GOT3 (cell line): ENCODE data around the gene PDHX.
A peak's percentile ranks its signal among the peaks of the same experiment; 100 is the strongest.
"Not testable (repeated sequence)": the region's sequence is repeated elsewhere in the genome, so short reads cannot be mapped to it uniquely, and the experiment has no call there.

Source experiments
- DNase-seq: peaks from one replicate; lab custom pipeline; 2025; ENCODE audit warnings: mixed read lengths; lab: John Stamatoyannopoulos, UW

Gene PDHX

DNA sequence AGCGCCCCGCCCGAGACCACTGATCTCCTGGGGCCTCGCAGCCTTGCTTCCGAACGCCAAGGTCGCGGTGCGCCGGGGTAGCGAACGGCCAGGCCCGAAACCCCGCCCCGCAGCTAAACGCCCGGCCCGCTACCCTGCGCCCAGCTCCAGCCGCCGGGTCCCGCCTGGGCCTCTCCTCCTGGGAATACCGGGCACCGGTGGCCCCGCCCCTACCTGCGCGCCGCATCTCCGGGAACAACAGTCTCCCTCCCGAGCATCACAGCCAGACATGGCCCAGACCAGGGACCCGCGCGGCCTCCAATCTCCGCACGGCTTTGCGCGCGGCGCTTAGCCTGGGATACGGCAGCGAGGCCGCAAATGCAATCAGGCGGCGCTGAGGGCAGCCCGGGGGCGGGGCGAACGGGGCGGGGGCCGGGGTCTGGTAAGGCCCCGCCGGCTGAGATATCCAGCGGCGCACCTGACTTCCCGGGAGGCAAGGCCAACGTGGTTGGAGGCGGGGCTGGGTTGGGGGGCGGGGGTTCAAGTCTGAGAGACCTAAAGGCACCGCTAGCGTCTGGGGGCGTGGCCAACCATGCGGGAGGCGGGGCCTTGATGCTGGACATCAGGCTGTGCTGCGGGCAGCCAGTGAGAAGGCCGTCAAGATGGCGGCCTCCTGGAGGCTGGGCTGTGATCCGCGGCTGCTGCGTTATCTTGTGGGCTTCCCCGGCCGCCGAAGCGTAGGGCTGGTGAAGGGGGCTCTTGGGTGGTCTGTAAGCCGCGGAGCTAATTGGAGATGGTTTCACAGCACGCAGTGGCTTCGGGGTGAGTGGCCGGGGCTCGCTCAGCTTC is at the start of gene PDHX, which contains the start of gene APIP:
PDHX (plus strand) TSS at position 604 of the 828 bp plus-strand sequence; CDS start at position 642, 38 bp downstream.
APIP (minus strand) TSS at position 365 of the 828 bp plus-strand sequence; CDS start at position 270, 95 bp downstream.
- DNase-seq, result peak; percentile 93

DNA sequence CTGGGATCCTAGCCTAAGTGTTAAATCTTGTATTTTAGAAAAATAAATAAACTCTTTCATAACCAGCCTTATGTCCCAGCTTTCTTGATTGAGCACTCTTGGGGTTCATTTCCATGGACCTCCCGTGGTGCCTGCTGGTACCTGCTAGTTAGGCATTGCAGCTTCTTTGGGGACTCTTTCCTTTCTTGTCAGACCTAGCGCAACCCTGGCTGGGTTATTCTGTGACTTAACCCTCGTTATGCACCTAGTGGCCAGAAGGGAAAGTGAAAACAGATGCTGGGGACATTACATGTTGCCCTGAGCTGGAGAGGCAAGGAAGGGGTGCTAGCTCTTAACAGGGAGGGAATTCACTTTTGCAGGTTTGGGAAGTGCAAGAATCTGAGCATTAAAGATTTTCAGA is 47.0 kb upstream of the PDHX start:
- no peak for DNase-seq

DNA sequence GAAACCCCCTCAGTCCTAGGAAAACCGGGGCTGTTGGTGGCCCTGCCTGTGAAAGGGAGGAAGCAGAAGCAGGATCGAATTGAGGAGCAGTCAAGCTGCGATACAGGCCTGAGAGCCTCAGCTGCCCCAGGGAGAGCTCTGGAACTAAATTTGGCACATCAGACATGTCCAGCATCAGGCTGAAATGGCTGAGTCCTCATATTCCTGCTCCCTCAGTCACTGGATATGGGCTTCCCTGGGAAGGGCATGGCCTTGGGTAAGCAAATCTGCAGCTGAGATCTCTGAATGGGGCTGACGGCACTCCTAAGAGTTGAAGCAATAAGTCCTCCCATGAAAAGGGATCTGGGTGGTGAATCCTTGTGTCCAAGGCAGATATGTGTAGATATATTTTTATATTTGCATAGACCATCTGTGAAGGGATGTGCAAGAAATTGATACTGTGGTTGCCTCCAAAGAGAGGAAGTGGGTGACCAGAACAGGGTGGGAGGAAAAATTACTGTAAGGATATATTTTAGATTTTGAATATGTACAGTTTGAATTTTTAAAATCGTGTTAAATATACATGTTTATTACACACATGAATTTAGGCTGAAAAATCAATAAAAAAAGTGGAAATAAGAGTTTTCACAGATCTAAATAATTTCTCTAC is 45.7 kb upstream of the PDHX start:
- no peak for DNase-seq

DNA sequence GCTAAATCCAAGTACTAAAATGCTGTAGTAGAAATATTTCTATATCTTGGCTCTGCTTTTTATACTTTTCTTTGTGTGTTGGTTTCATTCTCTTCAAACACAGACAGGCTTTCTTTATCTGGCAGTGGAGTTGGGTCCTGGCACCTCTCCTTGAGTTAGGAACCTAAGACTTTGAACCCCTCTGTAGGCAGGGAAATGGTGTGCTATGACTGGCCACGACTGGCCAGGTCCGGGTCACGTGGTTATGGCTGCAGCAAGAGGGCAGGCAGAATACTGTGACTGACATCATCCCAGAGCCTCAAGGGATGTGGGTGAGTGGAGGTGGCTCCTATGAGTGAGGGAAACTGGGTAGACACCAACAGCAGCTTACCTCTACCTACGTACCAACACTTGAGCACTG is 42.2 kb upstream of the PDHX start:
- no peak for DNase-seq

DNA sequence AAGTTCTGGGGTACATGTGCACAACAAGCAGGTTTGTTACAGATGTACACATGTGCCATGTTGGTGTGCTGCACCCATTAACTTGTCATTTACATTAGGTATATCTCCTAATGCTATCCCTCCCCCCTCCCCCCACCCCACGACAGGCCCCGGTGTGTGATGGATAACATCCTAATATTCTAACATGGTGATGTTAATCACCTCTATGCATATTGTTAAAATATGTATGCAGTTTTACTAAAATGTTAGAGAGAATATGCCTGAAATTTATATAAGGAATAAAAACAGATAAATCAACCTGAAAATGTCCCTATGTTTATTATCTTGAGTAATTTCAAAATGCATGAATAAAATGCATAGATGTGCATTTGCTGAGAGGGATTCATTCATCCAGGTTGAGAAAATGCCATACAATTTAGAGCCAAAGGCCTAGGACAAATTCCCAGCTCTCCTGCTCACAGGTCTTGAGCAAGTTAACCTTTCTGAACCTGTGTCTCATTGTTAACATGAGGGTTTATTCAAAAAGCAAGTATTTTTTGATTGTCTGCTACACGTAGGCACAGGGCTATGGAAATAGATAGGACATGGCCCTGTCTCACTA is 38.9 kb upstream of the PDHX start:
- DNase-seq, result no peak

DNA sequence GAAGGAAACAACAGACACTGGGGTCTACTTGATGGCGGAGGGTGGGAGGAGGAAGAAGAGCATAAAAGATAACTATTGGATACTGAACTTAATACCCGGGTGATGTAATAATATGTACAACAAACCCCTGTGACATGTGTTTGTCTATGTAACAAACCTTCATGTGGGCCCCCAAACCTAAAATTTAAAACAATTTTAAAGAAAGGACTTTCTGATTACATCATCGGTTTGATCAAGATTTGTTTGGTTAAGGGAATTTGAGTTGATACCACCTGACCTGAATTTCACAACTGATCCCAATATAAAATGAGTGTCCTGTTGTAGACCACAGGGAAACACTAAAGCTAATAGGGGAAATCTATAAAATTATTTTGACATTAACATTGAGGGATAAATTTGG is 34.5 kb upstream of the PDHX start:
- no peak for DNase-seq

DNA sequence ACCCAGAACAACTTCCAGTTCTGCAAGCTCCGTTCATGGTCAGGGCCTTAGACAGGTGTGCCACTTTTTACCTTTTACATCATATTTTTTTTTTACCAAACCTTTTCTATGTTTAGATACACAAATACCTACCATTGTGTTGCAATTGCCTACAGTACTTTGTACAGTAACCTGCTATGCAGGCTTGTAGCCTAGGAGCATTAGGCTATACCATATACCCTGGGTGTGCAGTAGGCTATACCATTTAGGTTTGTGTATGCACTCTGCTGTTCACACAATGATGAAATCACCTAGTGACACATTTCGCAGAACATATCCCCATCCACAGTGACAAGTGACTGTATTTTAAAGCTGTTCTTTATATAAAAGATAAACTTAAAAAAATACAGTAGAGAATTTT is 29.8 kb upstream of the PDHX start:
- no peak for DNase-seq

DNA sequence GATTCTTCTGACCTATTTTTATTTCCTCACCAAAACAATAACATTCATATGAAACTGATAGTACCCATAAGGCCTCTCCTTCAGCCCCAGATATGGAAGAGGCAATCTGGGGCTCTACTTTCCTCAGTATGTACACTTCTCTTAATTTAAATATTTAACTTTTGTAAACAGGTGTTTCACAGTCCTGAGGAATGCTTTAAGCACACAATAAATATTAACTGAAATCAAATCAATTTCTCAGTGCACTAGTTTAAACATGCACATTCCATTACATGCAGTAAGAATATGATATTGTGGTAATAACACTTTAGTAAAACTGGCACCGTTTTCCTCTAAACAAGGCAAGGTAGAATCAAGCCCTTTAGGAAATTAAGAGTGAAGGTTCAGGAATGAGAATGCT is 29.2 kb upstream of the PDHX start:
- no peak for DNase-seq

DNA sequence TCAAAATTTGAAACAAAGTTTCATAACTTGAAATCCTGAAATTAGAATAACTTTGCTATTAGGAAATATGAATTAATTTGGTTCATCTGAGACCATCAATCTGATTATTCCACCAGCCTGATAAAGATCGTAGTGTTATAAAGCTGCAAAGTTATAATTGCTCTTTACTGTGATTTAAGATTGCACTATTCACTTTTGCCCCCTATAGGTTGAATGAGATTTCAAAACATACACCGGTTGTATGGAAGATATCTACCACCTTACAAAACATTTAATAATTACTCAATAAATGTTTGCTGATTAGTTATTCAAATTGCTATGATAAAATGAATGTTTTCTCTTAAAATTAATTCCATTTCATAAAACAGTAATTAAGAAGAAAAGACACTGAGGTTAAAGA is 26.3 kb upstream of the PDHX start:
- DNase-seq, result no peak

DNA sequence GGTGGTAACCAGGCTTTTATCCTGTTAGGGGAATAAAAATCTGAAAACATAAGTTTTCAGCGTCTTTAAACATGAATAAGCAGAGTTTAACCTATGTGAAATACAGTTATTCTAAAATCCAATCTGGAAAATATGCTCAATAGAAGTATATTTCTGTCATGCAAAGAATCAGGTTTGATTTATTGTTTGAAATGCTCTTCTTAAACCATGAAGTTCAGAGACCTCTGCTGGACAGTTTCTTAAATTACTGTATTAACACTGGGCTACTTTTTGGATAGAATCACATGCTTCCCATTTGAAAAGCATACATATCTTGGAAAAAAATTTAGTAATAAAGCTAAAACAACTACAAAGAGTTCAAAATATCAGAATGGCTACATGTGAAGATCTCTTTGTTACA is 25.6 kb upstream of the PDHX start:
- no peak for DNase-seq

DNA sequence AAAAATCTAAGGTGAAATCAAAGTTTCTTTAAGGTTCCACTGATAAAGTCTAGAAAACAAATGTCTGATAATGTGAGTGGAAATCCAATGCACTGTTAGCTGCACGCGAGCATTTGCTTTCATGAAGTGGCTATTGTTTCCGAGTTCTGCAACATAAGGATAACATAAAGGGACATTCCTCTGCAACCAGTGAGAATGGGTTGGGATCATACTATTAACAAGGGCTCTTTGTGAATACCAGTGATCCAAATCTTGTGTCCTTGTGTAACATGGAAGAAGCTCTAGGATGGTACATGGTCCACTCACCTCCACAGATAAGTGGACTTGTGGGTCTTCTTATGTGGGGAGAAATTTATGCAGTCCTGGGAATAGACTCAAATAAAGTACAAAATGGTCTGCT is 24.8 kb upstream of the PDHX start:
- no peak for DNase-seq

DNA sequence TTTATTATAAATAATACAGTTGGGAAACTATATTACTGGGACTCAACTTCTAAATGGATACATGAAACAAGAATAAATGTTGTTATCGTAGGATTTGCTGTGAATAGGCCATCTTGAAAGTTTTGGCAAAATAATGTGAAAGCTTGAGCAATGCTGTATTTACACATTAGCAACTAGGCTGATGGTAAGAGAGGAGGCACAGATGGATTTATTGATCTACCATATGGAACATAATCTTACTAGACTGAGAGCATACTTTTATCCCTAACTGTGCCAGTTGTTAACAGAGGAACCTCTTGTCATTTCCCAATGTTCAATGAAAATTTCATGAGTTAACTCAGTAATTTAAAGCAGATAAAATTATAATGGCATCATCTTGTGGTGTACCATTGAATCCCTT is 23.0 kb upstream of the PDHX start:
- no peak for DNase-seq

DNA sequence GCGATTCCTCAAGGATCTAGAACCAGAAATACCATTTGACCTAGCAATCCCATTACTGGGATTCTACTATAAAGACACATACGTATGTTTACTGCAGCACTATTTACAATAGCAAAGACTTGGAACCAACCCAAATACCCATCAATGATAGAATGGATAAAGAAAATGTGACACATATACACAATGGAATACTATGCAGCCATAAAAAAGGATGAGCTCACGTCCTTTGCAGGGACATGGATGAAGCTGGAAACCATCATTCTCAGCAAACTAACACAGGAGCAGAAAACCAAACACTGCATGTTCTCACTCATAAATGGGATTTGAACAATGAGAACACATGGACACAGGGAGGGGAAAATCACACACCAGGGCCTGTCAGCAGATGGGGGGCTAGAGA is 20.2 kb upstream of the PDHX start:
- not testable (repeated sequence) for DNase-seq

DNA sequence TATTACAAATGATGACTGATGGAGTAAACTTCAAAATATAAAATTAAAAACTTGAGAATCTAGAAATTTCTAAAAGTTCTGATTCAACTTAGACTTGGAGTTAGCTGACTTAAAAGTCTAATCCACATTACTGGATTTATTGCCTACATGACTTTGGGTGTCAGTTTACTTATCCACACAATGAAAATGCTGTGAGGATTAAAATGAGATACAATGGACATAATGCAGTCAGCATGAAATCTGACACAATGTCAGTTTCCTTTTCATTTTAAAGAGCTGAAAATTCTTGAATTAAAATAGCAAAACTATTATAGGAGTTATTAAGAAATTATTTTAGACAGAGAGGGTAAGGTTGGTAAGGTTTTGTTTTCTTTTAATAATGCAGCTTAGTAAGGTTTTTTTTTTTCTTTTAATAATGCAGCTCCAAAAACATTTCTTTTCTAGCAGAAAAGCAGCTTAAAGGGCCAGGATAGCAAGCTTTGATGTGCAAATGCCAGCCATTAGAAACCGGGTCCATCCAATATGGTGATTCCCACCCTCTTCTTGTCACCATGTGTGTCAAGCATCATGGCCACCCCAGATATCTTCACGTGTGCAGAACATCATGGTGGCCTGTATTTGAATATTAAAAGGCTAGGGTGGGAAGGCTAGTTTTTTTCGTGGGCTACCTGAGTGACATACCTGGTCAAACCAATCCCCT is 19.1 kb upstream of the PDHX start:
- no peak for DNase-seq

DNA sequence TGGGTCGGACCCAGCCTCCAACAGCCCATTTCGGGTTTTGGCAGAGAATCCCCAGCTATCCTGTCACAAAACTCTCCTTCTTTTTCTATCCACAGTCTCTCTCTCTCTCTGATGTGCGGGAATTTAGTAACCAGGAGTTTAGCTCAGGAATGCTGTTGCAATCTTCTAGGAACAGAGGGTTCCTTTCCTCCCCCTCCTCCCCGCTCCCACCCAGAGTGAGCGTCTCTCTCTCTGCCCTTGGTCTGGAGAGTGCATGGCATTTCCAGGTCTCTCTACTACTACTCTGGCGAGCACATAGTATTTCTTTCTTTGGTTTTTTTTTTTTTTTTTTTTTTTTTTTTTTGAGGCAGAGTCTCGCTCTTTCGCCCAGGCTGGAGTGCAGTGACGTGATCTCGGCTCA is 17.9 kb upstream of the PDHX start:
- no peak for DNase-seq

DNA sequence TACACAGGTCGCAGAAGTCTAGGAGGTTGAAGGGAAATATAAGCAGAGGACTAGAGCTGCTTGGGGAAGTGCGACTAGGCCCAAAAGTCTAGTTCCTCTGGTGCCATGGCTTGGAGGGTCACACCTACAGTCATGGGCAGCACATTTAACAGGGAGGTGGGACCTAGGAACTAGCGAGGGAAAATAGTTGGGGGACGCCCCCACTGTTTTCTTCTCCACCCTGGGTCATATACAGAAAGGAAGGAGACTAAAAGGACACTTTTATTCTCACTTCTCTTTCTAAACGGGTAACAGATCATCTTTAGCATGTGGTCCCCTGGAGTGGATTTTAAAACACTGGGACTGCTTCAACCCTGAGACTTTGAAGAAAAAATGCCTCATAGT is 16.8 kb upstream of the PDHX start:
- DNase-seq, result no peak

DNA sequence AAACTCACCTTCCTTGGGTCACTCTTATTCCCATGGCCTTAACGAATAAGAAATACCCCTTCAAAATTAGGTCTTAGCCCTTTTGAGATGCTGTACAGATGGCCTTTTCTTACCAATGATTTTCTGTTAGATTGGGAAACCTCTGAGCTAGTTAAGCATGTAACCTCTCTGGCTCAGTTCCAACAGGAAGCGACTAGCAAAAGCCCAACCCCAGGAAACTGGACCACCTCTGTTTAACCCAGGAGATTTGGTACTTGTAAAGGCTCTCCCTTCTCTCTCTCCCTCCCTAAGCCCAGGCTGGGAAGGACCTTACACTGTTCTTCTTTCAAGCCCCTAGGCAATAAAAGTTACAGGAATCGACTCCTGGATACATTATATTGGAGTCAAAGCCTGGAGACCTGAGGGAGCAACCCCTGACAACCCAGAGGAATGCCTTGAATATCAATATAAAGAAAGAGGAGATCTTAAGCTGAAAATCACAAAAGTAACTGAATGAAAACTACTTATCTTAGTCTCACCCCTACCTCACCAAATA is 11.9 kb upstream of the PDHX start:
- no peak for DNase-seq

DNA sequence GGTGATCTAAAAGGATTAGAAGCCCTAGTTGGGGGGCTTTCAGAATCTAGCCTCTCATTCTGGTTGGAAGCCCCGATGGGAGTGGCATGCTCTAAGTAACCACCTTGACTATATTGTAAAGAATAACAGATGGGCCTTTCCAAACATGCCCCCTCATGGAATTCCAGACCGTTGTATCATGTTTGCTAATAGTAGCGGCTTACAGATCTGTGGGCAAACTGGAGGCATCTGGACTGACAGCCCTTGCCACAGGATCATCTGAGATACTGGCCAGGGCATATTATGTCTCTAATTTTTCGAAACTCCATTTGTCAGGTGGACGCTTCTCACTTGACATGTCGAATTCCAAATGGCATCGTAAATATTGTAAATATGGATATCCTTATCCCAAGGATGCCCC is 10.8 kb upstream of the PDHX start:
- no peak for DNase-seq

DNA sequence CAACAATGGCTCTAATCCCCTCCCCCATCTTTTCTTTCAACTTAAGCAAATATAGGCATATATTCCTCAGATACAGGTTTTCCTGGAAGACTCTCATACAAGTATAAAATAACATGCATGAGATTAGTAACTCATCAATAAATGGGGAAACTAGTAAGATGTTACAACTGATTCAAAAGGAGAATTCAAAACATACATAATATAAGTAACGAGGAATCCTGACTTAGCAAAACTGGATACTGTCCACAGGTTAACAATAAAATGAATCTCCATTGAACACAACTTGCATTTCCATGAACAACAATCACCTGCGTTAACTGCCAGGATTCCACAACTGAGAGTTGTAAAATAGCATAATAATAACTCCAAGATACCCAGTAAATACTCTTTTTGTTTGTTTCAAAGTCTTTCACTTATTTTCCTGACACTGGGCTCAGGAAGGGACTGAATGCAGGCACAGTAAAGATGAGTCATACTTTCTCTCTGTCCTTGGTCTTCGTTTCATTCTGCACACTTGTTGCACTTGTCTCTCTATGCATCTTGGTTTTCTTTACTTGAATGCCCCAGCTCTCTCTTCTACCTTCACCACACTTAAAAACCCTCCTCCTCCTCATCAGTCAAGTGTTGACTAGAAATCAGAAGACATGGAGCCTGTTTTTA is 8.4 kb upstream of the PDHX start:
- DNase-seq, result no peak

DNA sequence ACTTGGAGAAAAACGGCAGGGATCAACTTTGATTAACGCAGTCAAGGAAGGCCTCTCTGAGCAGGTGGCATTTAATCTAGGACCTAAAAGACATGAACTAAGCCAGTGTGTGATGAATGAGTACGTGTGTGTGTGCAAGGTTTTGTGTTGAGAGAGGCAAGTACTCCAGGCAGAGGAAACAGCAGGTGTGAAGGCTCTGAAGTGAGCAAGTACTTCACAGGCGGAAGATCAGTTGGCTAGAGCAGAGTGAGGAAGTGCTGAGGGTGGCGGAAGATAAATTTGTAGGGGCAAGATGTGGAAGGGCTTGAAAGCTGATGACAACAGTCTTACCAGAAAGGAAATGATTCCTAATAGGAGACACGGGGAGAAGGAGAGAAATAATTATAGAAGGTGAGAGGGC is 7.0 kb upstream of the PDHX start:
- DNase-seq, result no peak

DNA sequence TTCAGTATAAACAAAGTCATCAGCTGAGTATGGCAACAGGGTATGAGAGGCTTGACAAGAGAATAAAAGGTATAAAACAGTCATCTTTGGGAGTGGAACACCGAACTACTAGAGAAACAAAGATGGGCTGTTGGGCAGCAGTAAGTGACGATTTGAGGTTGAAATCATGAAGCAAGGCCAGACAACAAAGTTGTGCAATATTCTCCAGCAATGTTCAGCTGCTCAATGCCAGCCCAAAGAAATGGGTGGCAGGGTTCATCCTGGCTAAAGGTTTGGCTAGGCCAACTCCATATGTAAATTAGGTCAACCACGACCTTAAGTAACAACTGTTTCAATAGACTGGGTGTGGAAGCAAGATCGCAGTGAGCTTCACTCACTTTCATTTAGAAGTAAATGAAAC is 6.5 kb upstream of the PDHX start:
- DNase-seq, result no peak

DNA sequence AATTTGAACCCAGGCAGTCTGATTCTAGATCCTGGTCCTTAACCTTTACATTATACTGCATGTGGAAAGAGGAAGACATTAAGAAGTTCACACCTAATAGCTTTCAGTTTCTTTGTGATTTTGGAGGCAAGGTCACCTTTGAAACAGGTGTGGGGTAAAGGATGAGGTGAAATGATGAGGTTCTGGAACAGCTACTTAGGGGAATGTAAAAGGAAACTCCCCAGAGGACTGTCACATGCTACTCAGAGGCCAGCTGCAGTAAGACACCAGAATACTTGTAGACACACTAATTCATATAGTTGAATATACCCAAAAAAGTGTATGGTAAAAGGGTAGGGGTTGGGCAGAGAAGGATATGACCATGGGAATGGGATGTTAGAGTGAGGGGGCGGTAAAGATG is 5.6 kb upstream of the PDHX start:
- DNase-seq, result no peak
